ENCODE results near the gene LBHD2.

Gene LBHD2

DNA sequence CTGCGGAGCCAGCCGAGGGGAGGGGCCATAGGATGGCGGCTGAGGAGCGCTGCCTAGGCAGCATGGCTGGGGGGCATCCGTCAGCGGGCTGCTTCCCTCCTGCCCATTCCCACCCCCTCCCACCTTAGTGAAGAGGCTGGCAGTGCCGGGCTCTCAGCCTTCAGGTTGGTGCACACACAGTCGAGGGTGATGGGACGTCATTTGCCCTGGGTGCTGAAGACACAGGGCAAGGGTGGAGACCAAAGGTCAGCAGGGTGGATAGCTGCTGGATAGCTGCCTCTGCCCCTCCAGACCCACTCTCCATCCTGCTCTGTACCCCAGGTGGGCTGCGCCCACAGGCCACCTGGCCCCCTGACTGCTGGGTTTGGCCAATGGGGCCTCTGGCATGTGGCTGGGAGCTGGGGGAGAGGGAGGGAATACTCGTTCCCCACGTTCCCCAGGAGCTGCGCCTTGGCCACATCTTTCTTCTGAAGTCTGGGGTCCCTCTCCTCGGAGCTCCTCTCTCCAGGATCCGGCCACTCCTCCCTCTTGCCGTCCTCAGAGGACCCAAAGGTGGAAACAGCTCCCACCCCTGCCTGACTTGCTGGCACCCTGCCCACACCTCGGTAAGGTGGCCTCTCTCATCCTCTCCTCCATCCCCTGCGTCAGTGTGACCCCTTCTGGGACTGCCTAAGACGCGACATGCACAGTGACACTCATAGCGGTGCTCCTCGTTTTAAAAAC, 15.5 kb upstream of the LBHD2 start:
- TF ChIP-seq, protein P1, sequence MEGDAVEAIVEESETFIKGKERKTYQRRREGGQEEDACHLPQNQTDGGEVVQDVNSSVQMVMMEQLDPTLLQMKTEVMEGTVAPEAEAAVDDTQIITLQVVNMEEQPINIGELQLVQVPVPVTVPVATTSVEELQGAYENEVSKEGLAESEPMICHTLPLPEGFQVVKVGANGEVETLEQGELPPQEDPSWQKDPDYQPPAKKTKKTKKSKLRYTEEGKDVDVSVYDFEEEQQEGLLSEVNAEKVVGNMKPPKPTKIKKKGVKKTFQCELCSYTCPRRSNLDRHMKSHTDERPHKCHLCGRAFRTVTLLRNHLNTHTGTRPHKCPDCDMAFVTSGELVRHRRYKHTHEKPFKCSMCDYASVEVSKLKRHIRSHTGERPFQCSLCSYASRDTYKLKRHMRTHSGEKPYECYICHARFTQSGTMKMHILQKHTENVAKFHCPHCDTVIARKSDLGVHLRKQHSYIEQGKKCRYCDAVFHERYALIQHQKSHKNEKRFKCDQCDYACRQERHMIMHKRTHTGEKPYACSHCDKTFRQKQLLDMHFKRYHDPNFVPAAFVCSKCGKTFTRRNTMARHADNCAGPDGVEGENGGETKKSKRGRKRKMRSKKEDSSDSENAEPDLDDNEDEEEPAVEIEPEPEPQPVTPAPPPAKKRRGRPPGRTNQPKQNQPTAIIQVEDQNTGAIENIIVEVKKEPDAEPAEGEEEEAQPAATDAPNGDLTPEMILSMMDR (IDR thresholded peaks at IDR 0.05; ENCODE audit: low read depth, low read length, missing control alignments) = no peak
- no peak for DNase-seq (ENCODE audit: extremely low read depth, low read depth)
- no peak overlapping the region for H3K4me3 ChIP-seq (replicated peaks; ENCODE audit: low read depth, low read length)

GRCh38 chr14:103070263-103070885, 13.6 kb upstream of the LBHD2 start:
- TF ChIP-seq, protein P1 (IDR thresholded peaks at IDR 0.05; ENCODE audit: low read depth, low read length, missing control alignments) = no peak
- DNase-seq (ENCODE audit: extremely low read depth, low read depth) = no peak
- no peak overlapping the region for H3K4me3 ChIP-seq (replicated peaks; ENCODE audit: low read depth, low read length)

DNA sequence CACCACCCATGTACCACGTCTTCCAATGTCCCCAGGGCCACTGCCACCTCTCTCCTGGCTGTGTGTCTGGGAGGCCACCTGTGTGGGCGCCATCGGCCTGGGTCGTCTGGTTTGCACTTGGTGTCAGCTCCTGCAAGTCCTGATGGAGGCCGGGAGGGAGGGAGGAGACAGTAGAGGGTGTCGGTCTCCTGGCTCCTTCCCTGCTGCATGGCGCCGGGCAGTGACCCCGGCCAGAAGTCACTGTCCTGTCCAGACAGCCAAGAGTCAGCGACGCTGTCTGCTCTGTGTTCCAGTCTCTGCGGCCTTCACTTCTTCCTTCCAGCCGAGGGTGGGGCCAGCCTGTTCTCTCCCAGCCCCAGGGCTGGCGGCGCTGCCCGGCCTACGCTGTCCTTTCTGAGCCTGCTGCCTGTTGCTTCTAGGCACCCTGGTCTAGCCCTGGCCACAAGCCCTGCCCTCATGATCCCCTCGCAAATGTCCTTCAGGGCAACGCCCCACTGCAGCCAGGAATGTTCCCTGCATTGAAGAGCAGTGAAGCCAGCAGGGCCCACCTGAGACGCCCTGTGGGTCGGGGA, 13.0 kb upstream of the LBHD2 start:
- TF ChIP-seq, protein P1 (IDR thresholded peaks at IDR 0.05; ENCODE audit: low read depth, low read length, missing control alignments) = no peak
- no peak for DNase-seq (ENCODE audit: extremely low read depth, low read depth)
- H3K4me3 ChIP-seq (replicated peaks; ENCODE audit: low read depth, low read length) = no peak overlapping the region

DNA sequence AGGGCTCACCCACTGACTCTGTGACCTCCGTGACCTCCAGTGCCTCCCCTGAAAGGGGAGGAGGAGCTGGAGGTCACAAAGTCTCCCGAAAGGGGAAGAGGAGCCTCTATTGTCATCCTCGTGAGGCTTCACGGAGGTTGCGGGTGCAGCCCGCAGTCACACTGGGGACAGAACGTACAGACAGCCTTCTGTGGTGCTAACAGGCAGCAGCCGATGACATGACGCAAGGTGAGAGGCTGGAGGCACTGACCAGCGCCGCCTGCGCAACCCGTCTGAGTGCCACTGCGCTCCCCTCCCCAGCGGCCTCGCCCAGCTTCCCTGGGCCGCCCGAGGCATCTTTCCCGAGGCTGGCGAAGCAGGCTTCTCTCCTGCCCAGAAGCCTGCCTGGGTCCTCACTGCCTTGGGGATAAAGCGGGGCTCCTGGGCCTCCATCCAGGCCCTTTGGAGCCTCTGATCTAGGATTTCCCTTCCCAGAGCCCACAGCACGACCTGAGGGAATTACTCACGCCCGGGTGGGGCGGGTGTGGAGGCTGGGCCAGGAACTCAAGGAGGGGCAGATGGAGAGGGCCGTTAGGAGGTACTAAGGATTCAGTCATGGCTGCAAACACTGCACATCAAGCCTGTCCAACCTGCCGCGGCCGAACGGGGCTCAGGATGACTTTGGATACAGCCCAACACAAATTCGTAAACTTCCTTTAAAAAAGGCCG, 12.3 kb upstream of the LBHD2 start:
- TF ChIP-seq, protein P1 (IDR thresholded peaks at IDR 0.05; ENCODE audit: low read depth, low read length, missing control alignments) = no peak
- DNase-seq (ENCODE audit: extremely low read depth, low read depth) = no peak
- H3K4me3 ChIP-seq (replicated peaks; ENCODE audit: low read depth, low read length) = no peak overlapping the region

GRCh38 chr14:103072595-103073366, 11.2 kb upstream of the LBHD2 start:
- DNase-seq (ENCODE audit: extremely low read depth, low read depth) = no peak
- TF ChIP-seq, protein P1 (IDR thresholded peaks at IDR 0.05; ENCODE audit: low read depth, low read length, missing control alignments) = no peak

DNA sequence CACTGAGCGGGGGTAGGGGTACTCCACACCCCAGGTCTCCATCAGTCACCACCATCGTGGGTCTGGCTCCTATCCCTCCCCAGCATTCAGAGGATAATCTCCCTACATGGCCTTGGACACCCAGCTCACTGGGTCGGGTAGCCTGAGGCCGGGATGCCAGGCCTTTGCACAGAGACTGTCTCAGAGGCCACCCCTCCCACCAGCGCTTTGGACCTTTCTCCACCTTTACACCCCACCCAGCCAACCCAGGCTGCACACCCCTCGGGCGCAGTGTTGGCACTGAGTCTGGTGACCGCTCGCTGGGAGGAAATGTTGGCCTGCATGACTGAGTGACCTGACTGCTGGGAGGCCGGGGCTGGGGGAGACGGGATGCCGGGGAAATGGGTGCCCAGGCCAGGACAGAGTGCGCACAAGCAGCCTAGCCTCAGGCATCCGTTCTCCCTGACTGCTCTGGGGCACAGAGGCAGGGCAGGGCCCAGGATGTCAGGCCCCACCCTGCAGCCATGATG, 10.6 kb upstream of the LBHD2 start:
- TF ChIP-seq, protein P1 (IDR thresholded peaks at IDR 0.05; ENCODE audit: low read depth, low read length, missing control alignments) = no peak
- H3K4me3 ChIP-seq (replicated peaks; ENCODE audit: low read depth, low read length) = no peak overlapping the region
- no peak for DNase-seq (ENCODE audit: extremely low read depth, low read depth)

More at GRCh38 chr14:103072595-103073366, 11.2 kb upstream of the LBHD2 start:
- H3K4me3 ChIP-seq (replicated peaks; ENCODE audit: low read depth, low read length) = no peak overlapping the region
